Measurements from ENCODE around the gene DSN1. TPM values are rescaled to one million over a fixed set of nuclear protein-coding genes. Genes with fewer than 3 reads are reported as not detected.
"Not testable (repeated sequence)": the region's sequence is repeated elsewhere in the genome, so short reads cannot be mapped to it uniquely, and the experiment has no call there.

The DSN1 gene
- total RNA-seq, 4 donors from 2014 or later = 10.6 to 14.9 (median 13.0) TPM

DNA sequence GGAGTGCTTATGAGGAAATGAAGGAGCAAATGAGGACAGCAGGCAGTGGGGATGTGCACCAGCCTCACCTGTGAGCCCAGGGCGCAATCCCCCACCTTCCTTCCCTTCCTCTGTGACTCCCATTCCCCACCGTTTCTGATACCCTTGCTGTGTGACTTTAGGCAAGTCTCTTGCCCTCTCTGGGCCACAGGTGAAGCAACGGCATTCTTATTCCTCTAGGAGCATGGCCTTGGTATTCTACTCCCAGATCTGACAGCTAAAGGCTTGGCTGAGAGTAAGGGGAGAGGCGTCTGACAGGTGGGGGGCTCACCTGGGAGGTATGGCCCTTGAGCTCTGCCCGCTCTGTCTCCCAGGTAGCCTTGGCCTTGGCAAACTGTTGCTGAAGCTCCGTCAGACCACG is 30.9 kb upstream of the DSN1 start:
- Histone ChIP-seq H3K4me1 (no peaks in the 10 kb centered on the region), H3K36me3 (peaks cover 89 to 94% of the 10 kb centered on the region in 2 donors), H3K27me3 (no peaks in the 10 kb centered on the region), H3K27ac (no peak overlapping the region), H3K4me3 (replicated peaks in 1 of 3) (no peak overlapping the region), H3K9me3 (no peaks in the 10 kb centered on the region)
- WGBS, 2 donors = 95 to 97% methylated on average over 7 of the region's 7 CpGs
- TF ChIP-seq, protein P1, sequence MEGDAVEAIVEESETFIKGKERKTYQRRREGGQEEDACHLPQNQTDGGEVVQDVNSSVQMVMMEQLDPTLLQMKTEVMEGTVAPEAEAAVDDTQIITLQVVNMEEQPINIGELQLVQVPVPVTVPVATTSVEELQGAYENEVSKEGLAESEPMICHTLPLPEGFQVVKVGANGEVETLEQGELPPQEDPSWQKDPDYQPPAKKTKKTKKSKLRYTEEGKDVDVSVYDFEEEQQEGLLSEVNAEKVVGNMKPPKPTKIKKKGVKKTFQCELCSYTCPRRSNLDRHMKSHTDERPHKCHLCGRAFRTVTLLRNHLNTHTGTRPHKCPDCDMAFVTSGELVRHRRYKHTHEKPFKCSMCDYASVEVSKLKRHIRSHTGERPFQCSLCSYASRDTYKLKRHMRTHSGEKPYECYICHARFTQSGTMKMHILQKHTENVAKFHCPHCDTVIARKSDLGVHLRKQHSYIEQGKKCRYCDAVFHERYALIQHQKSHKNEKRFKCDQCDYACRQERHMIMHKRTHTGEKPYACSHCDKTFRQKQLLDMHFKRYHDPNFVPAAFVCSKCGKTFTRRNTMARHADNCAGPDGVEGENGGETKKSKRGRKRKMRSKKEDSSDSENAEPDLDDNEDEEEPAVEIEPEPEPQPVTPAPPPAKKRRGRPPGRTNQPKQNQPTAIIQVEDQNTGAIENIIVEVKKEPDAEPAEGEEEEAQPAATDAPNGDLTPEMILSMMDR (IDR thresholded peaks at IDR 0.05) = no peak
- TF ChIP-seq POLR2A (IDR thresholded peaks at IDR 0.05) = no peak
- intact Hi-C loops (cut with DNase I) = no loop called here
- DNase-seq = no peak

DNA sequence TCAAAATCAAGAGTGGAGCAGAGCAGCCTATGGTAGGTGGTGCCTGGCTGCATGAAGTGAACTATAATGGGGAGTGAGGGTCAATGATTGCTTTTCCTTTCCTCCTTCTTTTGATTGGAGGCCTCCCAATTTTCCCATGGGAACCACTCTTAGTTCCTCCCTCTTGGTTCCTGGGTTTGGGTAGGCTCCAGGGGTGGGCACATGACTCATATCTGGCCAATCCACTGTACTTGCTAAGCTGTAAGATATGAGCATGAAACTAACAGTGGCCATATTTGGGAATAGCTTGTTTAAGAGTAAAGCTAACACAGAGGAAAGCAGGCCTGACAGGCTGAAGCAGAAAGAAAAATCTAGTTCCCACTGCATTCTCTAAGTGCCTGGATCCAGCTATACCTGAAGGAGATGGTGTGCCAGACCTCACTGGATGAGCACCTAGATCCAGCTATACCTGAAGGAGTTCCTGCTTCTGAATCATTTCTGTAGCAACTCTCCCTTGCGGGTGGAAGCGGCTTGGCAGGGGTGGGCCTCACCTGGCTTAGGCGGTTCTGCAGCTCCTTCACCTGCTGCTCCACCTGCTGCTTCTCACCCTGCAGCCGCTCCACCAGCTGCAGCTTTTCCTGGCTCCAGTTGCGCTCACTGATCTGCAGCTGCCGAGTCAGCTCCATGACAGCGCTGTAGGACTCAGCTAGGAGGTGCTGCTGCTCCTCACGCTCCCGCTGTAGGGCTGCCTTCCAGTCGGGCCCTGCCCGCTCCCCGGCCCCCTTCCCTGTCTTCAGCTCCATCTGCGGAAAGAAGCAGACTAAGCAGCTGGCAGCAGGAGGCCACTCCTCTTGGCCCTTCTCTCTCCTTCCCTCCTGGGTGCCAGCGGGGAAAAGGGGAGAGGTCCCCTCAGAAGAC is 29.0 kb upstream of the DSN1 start:
- Histone ChIP-seq H3K36me3 (peaks cover 89 to 95% of the 10 kb centered on the region in 2 donors), H3K9me3 (no peaks in the 10 kb centered on the region), H3K27ac (no peak overlapping the region), H3K27me3 (no peaks in the 10 kb centered on the region), H3K4me3 (replicated peaks in 1 of 3) (no peak overlapping the region), H3K4me1 (no peaks in the 10 kb centered on the region)
- intact Hi-C loops (cut with DNase I) = no loop called here
- no peak for DNase-seq
- TF ChIP-seq, protein P1 (IDR thresholded peaks at IDR 0.05) = no peak
- no peak for TF ChIP-seq POLR2A (IDR thresholded peaks at IDR 0.05)
- WGBS, 2 donors = 93 to 95% methylated on average over 13 to 14 of the region's 14 CpGs

DNA sequence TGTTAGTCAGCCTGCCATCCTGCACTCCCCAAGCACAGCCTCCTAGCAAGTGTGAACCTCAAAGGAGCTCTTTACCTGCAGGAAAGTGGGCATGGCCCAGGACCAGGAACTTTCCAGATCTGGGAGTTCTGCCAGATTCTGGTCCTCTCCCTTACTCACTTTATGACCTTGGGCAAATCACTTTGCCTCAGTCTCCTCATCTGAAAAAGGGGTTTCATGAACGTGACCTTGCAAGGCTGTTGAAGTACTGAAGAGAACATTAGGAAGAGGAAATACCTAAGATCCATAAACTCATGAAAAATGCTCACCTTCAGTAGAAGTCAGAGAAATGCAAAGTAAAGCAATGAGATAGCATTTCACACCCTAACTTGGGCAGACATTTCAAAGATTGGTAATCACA is 26.8 kb upstream of the DSN1 start:
- no peaks in the 10 kb centered on the region for H3K9me3 ChIP-seq
- H3K4me1 ChIP-seq = no peaks in the 10 kb centered on the region
- peaks cover 90% of the 10 kb centered on the region in 2 donors for H3K36me3 ChIP-seq
- peak in 1 of 2 donors; percentile 48 for DNase-seq
- intact Hi-C loops (cut with DNase I) = no loop called here
- no peak for TF ChIP-seq POLR2A (IDR thresholded peaks at IDR 0.05)
- TF ChIP-seq, protein P1 (IDR thresholded peaks at IDR 0.05) = no peak
- 92 to 100% methylated on average over 1 of the region's 1 CpG for WGBS, 2 donors
- no peak overlapping the region for H3K4me3 ChIP-seq (replicated peaks in 1 of 3)
- H3K27ac ChIP-seq = no peak overlapping the region
- no peaks in the 10 kb centered on the region for H3K27me3 ChIP-seq

DNA sequence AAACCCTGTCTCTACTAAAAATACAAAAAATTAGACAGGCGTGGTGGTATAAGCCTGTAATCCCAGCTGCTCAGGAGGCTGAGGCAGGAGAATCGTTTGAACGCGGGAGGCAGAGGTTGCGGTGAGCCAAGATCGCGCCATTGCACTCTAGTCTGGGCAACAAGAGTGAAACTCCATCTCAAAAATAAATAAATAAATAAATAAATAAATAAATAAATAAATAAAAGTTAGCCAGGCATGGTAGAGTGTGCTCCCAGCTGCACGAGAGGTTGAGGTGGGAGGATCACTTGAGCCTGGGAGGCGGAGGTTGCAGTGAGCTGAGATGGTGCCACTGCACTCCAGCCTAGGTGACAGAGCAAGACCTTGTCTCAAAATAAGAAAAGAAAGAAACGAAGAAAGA is 25.8 kb upstream of the DSN1 start:
- H3K27ac ChIP-seq; DNase-seq; H3K4me1 ChIP-seq; H3K9me3 ChIP-seq; H3K27me3 ChIP-seq; H3K4me3 ChIP-seq (replicated peaks in 1 of 3); intact Hi-C loops (cut with DNase I): not testable (repeated sequence)
- peaks cover 83 to 84% of the 10 kb centered on the region in 2 donors for H3K36me3 ChIP-seq
- WGBS, 2 donors = 87% methylated on average over 10 of the region's 10 CpGs

DNA sequence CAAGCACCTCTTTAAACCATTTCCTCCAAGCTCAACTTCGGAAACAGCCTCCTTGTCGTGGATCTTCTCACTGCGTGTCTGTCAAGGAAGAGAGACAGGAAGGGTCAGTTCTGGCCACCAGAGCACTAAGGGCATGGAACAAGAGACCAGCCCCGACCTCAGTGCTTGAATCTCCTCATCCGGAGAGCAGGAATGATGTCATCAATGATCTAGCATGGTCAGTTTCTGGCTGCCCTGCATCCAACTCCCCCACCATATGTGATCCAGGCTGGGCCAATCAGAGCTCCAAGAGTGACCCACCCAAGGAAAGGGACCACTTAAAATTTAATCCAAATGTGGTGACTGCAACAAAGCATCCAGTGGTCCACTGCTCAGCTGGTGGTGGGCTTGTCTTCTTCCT is 23.3 kb upstream of the DSN1 start:
- Histone ChIP-seq H3K27me3 (no peaks in the 10 kb centered on the region), H3K9me3 (no peaks in the 10 kb centered on the region), H3K4me1 (peaks cover 0 to 14% of the 10 kb centered on the region in 2 donors), H3K27ac (no peak overlapping the region), H3K4me3 (replicated peaks in 1 of 3) (no peak overlapping the region), H3K36me3 (peaks cover 74% of the 10 kb centered on the region in 2 donors)
- DNase-seq = no peak
- TF ChIP-seq POLR2A (IDR thresholded peaks at IDR 0.05) = no peak
- TF ChIP-seq, protein P1 (IDR thresholded peaks at IDR 0.05) = no peak
- WGBS, 2 donors = 72 to 100% methylated on average over 2 to 5 of the region's 5 CpGs
- intact Hi-C loops (cut with DNase I) = no loop called here

All from thyroid gland (tissue), 4 donors.